ENCODE data around the gene PRAF2.

DNA sequence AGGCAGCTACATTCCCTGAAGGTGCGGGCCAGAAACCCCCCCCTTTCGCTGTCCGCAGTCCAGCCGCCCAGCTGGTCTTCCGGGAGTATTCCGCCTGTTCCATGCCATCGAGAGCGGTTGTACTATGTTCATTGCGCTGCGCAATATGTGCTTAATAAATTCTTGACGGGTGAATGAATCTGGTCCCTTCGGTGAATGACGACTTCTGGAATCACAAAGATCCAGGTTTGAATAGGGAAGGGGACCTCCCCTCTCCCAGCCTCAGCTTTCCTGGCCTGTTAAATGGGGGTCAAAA lies 29.9 kb downstream of the PRAF2 start:
- TF ChIP-seq, protein P1, sequence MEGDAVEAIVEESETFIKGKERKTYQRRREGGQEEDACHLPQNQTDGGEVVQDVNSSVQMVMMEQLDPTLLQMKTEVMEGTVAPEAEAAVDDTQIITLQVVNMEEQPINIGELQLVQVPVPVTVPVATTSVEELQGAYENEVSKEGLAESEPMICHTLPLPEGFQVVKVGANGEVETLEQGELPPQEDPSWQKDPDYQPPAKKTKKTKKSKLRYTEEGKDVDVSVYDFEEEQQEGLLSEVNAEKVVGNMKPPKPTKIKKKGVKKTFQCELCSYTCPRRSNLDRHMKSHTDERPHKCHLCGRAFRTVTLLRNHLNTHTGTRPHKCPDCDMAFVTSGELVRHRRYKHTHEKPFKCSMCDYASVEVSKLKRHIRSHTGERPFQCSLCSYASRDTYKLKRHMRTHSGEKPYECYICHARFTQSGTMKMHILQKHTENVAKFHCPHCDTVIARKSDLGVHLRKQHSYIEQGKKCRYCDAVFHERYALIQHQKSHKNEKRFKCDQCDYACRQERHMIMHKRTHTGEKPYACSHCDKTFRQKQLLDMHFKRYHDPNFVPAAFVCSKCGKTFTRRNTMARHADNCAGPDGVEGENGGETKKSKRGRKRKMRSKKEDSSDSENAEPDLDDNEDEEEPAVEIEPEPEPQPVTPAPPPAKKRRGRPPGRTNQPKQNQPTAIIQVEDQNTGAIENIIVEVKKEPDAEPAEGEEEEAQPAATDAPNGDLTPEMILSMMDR (IDR thresholded peaks at IDR 0.05; ENCODE audit: low read depth, low read length) = no peak
- TF ChIP-seq EZH2phosphoT487 (IDR thresholded peaks at IDR 0.05; ENCODE audit: low read depth) = no peak

All from OCI-LY3 (cell line).